ENCODE results near the gene SGTA. TPM values are rescaled to one million over a fixed set of nuclear protein-coding genes. Genes with fewer than 3 reads are reported as not detected.

The SGTA gene
- total RNA-seq, 2 experiments from 2014 or later, result 44.3 to 44.6 TPM

GRCh38 chr19:2743099-2743498, 40.0 kb downstream of the SGTA start:
- Mint-ChIP-seq H3K27ac (no peak overlapping the region), H3K4me3 (no peak overlapping the region), H3K36me3 (ENCODE audit: low read depth) (peaks cover 4% of the 10 kb centered on the region), H3K4me1 (ENCODE audit: low read depth) (peaks cover 13% of the 10 kb centered on the region), H3K9me3 (no peaks in the 10 kb centered on the region), H3K27me3 (ENCODE audit: low read depth) (peaks cover 4% of the 10 kb centered on the region)
- DNase-seq, result no peak
- CTCF ChIA-PET, result interaction anchor here (1.0 kb wide), 1 partner anchor 95 kb away, joined by 3 read pairs; no protein-coding TSS in a partner anchor
- intact Hi-C loops (cut with micrococcal nuclease), result no loop called here

GRCh38 chr19:2740314-2740656, 42.8 kb downstream of the SGTA start:
- peaks cover 19% of the 10 kb centered on the region for H3K4me1 Mint-ChIP-seq (ENCODE audit: low read depth)
- CTCF ChIA-PET, result interaction anchor here (0.7 kb wide), 1 partner anchor 412 kb away, joined by 3 read pairs; no protein-coding TSS in a partner anchor
- no peak for DNase-seq
- peak overlapping the region; percentile 89 for H3K4me3 Mint-ChIP-seq
- peaks cover 4% of the 10 kb centered on the region for H3K27me3 Mint-ChIP-seq (ENCODE audit: low read depth)
- peaks cover 17% of the 10 kb centered on the region for H3K36me3 Mint-ChIP-seq (ENCODE audit: low read depth)
- H3K9me3 Mint-ChIP-seq, result no peaks in the 10 kb centered on the region
- intact Hi-C loops (cut with micrococcal nuclease), result loop anchor here (1.0 to 2.0 kb wide), 2 partner anchors 35 to 45 kb away; partner anchors contain the start of gene THOP1
- no peak overlapping the region for H3K27ac Mint-ChIP-seq

GRCh38 chr19:2739602-2740313, 43.3 kb downstream of the SGTA start, which contains the start of gene SLC39A3:
Gene SLC39A3 (minus strand): TSS chr19:2740017. CDS start chr19:2737257, 2,760 bp downstream.
- peak within 1 kb of the TSS; percentile 21 for H3K27ac Mint-ChIP-seq
- intact Hi-C loops (cut with micrococcal nuclease), result loop anchor here (1.0 to 2.0 kb wide), 2 partner anchors 35 to 46 kb away; partner anchors contain the start of gene THOP1
- peak within 1 kb of the TSS; percentile 89 for H3K4me3 Mint-ChIP-seq
- peaks cover 4% of the 10 kb centered on the region for H3K27me3 Mint-ChIP-seq (ENCODE audit: low read depth)
- peaks cover 19% of the 10 kb centered on the region for H3K4me1 Mint-ChIP-seq (ENCODE audit: low read depth)
- CTCF ChIA-PET, result interaction anchor here (0.6 to 1.2 kb wide), 5 partner anchors 10 to 413 kb away, joined by 3 to 7 read pairs (median 3); no protein-coding TSS in a partner anchor
- H3K9me3 Mint-ChIP-seq, result no peaks in the 10 kb centered on the region
- DNase-seq, result peak; percentile 100
- peaks cover 17% of the 10 kb centered on the region for H3K36me3 Mint-ChIP-seq (ENCODE audit: low read depth)

- Mint-ChIP-seq H3K9me3 (no peaks in the 10 kb centered on the region), H3K27me3 (ENCODE audit: low read depth) (peaks cover 4% of the 10 kb centered on the region), H3K4me3 (no peak overlapping the region), H3K36me3 (ENCODE audit: low read depth) (peaks cover 20% of the 10 kb centered on the region), H3K4me1 (ENCODE audit: low read depth) (peaks cover 19% of the 10 kb centered on the region), H3K27ac (no peak overlapping the region)
- intact Hi-C loops (cut with micrococcal nuclease), result no loop called here
- CTCF ChIA-PET, result interaction anchor here (1.2 kb wide), 1 partner anchor 88 kb away, joined by 3 read pairs; no protein-coding TSS in a partner anchor
- DNase-seq, result no peak
These were observed 46.4 kb downstream of the SGTA start for GRCh38 chr19:2736550-2737190.

- Mint-ChIP-seq H3K36me3 (ENCODE audit: low read depth) (peaks cover 20% of the 10 kb centered on the region), H3K4me3 (no peak overlapping the region), H3K27ac (no peak overlapping the region), H3K4me1 (ENCODE audit: low read depth) (peaks cover 19% of the 10 kb centered on the region), H3K27me3 (ENCODE audit: low read depth) (peaks cover 4% of the 10 kb centered on the region), H3K9me3 (no peaks in the 10 kb centered on the region)
- intact Hi-C loops (cut with micrococcal nuclease), result no loop called here
- no peak for DNase-seq
- CTCF ChIA-PET, result interaction anchor here (1.2 kb wide), 1 partner anchor 87 kb away, joined by 3 read pairs; no protein-coding TSS in a partner anchor
These were observed 47.7 kb downstream of the SGTA start for GRCh38 chr19:2735374-2735773.

GRCh38 chr19:2734589-2735288, 48.3 kb downstream of the SGTA start:
- intact Hi-C loops (cut with micrococcal nuclease), result no loop called here
- H3K27me3 Mint-ChIP-seq (ENCODE audit: low read depth), result no peaks in the 10 kb centered on the region
- H3K4me1 Mint-ChIP-seq (ENCODE audit: low read depth), result peaks cover 17% of the 10 kb centered on the region
- CTCF ChIA-PET, result no interaction called here
- no peaks in the 10 kb centered on the region for H3K9me3 Mint-ChIP-seq
- no peak overlapping the region for H3K27ac Mint-ChIP-seq
- DNase-seq, result no peak
- H3K4me3 Mint-ChIP-seq, result no peak overlapping the region
- H3K36me3 Mint-ChIP-seq (ENCODE audit: low read depth), result peaks cover 20% of the 10 kb centered on the region

- Mint-ChIP-seq H3K4me3 (no peak overlapping the region), H3K36me3 (ENCODE audit: low read depth) (peaks cover 20% of the 10 kb centered on the region), H3K4me1 (ENCODE audit: low read depth) (peaks cover 13% of the 10 kb centered on the region), H3K27ac (no peak overlapping the region), H3K9me3 (no peaks in the 10 kb centered on the region), H3K27me3 (ENCODE audit: low read depth) (no peaks in the 10 kb centered on the region)
- CTCF ChIA-PET, result no interaction called here
- intact Hi-C loops (cut with micrococcal nuclease), result no loop called here
- DNase-seq, result no peak
These were observed 49.0 kb downstream of the SGTA start for GRCh38 chr19:2733930-2734588.

GRCh38 chr19:2732883-2733282, 50.2 kb downstream of the SGTA start:
- CTCF ChIA-PET, result no interaction called here
- Mint-ChIP-seq H3K27ac (no peak overlapping the region), H3K4me1 (ENCODE audit: low read depth) (peaks cover 6% of the 10 kb centered on the region), H3K36me3 (ENCODE audit: low read depth) (peaks cover 15% of the 10 kb centered on the region), H3K4me3 (no peak overlapping the region), H3K27me3 (ENCODE audit: low read depth) (no peaks in the 10 kb centered on the region), H3K9me3 (no peaks in the 10 kb centered on the region)
- intact Hi-C loops (cut with micrococcal nuclease), result no loop called here
- no peak for DNase-seq

- H3K9me3 Mint-ChIP-seq, result no peaks in the 10 kb centered on the region
These were observed 50.8 kb downstream of the SGTA start for GRCh38 chr19:2732157-2732725.

GRCh38 chr19:2731181-2731995, 51.7 kb downstream of the SGTA start:
- Mint-ChIP-seq H3K9me3 (no peaks in the 10 kb centered on the region), H3K27me3 (ENCODE audit: low read depth) (peaks cover 3% of the 10 kb centered on the region), H3K4me3 (no peak overlapping the region), H3K27ac (no peak overlapping the region), H3K36me3 (ENCODE audit: low read depth) (peaks cover 8% of the 10 kb centered on the region), H3K4me1 (ENCODE audit: low read depth) (peaks cover 4% of the 10 kb centered on the region)
- DNase-seq, result no peak
- intact Hi-C loops (cut with micrococcal nuclease), result no loop called here
- CTCF ChIA-PET, result no interaction called here

More at GRCh38 chr19:2732157-2732725, 50.8 kb downstream of the SGTA start:
- DNase-seq, result no peak
- Mint-ChIP-seq H3K27me3 (ENCODE audit: low read depth) (no peaks in the 10 kb centered on the region), H3K36me3 (ENCODE audit: low read depth) (peaks cover 15% of the 10 kb centered on the region), H3K4me1 (ENCODE audit: low read depth) (peaks cover 6% of the 10 kb centered on the region), H3K4me3 (no peak overlapping the region), H3K27ac (no peak overlapping the region)
- intact Hi-C loops (cut with micrococcal nuclease), result no loop called here
- CTCF ChIA-PET, result no interaction called here

All from activated naive CD4-positive, alpha-beta T cell treated with anti-CD3 and anti-CD28 coated beads for 36 hours (primary cell).